Rectal smooth muscle tissue (tissue), 1 donor: ENCODE results near the gene ZNF70.
A peak's percentile ranks its signal among the peaks of the same experiment; 100 is the strongest.

Source experiments
- H3K27ac ChIP-seq: one replicate; pipeline ENCODE4 v1.7.0; 2013; ENCODE audit warnings: low read depth, low read length, inconsistent platforms
- H3K27me3 ChIP-seq: one replicate; pipeline ENCODE4 v1.7.0; 2013; ENCODE audit warnings: low read length; ENCODE audit not compliant: control insufficient read depth, insufficient read depth
- H3K36me3 ChIP-seq: one replicate; pipeline ENCODE4 v1.7.0; 2013; ENCODE audit warnings: low read length; ENCODE audit not compliant: control insufficient read depth, insufficient read depth
- H3K4me1 ChIP-seq: one replicate; pipeline ENCODE4 v1.7.0; 2013; ENCODE audit warnings: low read length; ENCODE audit not compliant: control insufficient read depth, insufficient read depth
- H3K4me3 ChIP-seq: one replicate; pipeline ENCODE4 v1.7.0; 2013; ENCODE audit warnings: low read length
- H3K9ac ChIP-seq: one replicate; pipeline ENCODE4 v1.7.0; 2013; ENCODE audit warnings: low read length

ZNF70 gene

GRCh38 chr22:23700706-23701105, 50.2 kb downstream of the ZNF70 start:
- no peak overlapping the region for H3K9ac ChIP-seq
- no peaks in the 10 kb centered on the region for H3K27me3 ChIP-seq
- no peak overlapping the region for H3K4me3 ChIP-seq
- no peaks in the 10 kb centered on the region for H3K4me1 ChIP-seq
- no peak overlapping the region for H3K27ac ChIP-seq
- H3K36me3 ChIP-seq: peaks cover 18% of the 10 kb centered on the region

DNA sequence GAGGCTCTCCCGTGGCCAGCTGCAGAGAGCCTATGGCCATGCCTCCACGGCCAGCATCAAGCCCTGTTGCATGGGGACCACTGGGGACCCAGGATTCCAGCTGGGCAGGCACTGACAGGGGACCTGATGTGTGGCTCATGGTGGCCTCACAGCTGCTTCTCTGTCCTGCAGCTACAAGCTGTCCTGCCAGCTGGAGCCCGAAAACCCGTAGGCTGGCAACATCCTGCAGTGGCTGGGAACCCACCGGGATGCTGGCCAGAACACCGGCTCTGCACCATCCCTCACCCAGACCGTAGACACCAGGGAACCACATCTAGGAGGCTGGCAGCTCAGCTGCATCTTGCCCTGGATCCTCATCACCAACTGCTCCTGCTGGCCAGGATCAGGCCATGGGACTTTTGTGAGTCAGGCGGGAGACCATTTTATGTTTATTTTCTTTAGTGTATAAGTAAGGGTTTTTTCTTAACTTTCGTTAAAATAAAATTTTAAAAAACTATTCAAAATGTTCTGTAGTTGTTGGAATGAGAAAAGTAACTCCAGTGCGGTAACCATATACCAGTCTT, 52.2 kb downstream of the ZNF70 start:
- H3K4me1 ChIP-seq: no peaks in the 10 kb centered on the region
- H3K36me3 ChIP-seq: peaks cover 22% of the 10 kb centered on the region
- H3K27me3 ChIP-seq: no peaks in the 10 kb centered on the region
- H3K27ac ChIP-seq: no peak overlapping the region
- H3K4me3 ChIP-seq: no peak overlapping the region
- H3K9ac ChIP-seq: no peak overlapping the region

DNA sequence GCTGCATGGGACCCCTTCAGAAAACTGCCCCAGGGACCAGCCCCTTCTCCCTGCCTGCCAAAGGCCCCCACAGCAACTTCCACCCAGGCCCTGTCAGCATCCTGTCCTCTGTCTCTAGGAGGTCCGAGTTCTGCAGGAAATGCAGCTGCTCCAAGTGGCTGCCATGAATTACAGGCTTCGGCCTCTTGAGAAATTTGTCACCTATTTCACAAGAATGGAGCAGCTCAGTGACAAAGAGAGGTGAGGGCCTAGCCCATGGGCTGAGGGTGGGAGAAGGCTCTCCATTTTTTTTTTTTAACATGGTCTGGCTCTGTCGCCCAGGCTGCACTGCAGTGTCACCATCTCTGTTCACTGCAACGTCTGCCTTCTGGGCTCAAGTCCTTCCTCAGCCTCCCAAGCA, 52.8 kb downstream of the ZNF70 start:
- H3K27me3 ChIP-seq: no peaks in the 10 kb centered on the region
- no peak overlapping the region for H3K4me3 ChIP-seq
- H3K27ac ChIP-seq: no peak overlapping the region
- peaks cover 22% of the 10 kb centered on the region for H3K36me3 ChIP-seq
- H3K4me1 ChIP-seq: no peaks in the 10 kb centered on the region
- H3K9ac ChIP-seq: no peak overlapping the region

DNA sequence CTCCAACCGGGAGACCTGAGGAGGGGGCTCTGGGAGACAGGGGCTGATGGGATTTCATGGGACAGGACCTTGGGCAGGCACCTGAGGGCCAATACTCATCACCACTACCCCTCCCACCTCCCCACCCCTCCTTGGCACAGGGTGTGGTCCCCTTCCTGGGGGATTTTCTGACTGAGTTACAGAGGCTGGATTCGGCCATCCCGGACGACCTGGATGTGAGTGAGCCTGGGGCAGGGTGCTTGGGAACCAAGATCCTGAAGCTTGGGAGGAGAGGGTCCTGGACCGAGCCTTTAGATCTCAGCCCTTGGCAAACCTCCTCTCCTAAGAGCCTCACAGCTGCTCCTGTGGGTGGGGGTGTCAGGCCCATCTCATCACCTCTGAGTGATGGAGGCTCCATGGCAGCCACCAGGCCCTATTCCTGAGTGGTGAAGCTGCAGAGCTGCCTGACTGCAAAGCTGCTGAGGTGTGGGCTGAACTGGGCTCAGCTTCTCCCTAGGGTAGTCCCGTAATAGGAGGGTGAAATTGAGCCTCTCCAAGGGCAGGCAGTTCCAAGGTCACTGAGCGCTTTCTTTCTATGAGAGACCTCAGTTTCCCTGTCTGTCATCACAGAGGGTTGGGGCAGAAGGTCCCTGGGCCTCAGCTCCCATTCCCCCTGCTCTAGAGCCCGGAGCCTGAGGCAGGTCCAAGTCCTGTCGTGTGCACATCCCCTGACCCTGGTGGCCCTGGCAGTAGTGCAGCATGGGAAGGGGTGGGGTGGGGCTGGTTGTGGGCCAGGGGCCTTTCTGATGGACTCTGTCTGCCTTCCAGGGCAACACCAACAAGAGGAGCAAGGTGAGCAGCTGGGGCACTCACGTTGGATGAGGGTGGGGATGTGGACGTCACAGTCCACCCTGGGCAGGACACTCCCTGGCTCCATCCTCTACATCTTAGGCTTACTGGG, 53.6 kb downstream of the ZNF70 start:
- Histone ChIP-seq H3K27ac (no peak overlapping the region), H3K27me3 (no peaks in the 10 kb centered on the region), H3K4me3 (peak overlapping the region; percentile 19), H3K36me3 (peaks cover 21% of the 10 kb centered on the region), H3K9ac (no peak overlapping the region), H3K4me1 (no peaks in the 10 kb centered on the region)

- Histone ChIP-seq H3K4me1 (no peaks in the 10 kb centered on the region), H3K27me3 (no peaks in the 10 kb centered on the region), H3K9ac (peak overlapping the region; percentile 27), H3K4me3 (peak overlapping the region; percentile 19), H3K27ac (no peak overlapping the region), H3K36me3 (peaks cover 20% of the 10 kb centered on the region)
Measured at GRCh38 chr22:23696326-23696851, 54.5 kb downstream of the ZNF70 start.

DNA sequence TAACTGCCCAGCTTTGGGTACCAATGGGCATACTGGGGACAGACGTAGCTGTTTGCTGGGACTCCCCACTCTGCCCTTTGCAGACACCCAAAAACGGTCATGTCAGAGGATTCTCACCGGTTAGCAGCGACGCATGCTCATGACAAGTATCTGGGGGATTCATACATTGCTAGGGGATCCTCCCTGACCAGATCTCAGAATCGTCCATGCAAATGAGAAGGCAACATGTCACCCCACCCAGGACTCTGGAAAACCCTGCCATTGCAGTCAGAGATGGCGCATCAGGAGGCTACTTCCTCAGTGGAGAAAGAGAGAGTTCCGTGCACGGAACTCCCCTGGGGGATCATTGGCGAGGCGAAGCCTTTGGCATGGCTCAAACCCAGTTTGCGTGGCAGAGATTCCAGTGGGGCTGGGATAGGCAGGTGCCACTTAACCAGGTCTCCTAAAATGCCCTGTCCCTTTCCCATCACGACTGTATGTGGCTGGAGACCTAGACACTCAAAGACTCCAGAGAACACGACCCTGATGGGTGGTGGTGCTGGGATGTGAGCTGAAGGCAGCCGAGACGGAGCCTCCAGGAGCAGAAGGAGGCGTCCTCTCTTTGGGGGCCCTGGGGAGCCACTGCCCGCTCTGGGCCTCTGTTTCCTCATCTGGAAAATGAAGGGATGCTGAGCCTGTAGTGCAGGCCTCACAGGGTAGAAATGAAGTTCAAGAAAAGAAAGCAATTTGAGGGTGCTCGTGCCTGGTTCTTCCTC, 55.2 kb downstream of the ZNF70 start:
- Histone ChIP-seq H3K36me3 (peaks cover 20% of the 10 kb centered on the region), H3K27ac (no peak overlapping the region), H3K4me1 (no peaks in the 10 kb centered on the region), H3K9ac (no peak overlapping the region), H3K27me3 (no peaks in the 10 kb centered on the region), H3K4me3 (no peak overlapping the region)

DNA sequence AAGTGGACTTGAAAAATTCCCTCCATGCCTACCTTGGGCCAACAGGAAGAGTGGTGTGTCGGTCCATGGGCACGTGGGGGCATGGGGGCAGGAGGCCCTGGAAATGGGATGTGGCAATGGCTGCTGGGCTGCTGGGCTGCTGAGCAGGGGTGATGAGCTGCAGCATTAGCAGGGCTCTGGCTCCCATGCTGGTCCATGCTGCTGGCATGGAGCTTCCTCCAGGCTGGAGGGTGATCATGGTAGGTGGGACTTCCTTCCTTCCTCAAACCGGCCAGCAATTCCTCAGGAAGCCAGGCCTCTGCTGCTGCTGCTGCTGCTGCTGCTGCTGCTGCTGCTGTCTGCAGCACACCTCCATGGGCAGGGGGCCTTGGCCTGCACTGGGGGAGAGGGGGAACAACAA, 55.8 kb downstream of the ZNF70 start:
- Histone ChIP-seq H3K4me3 (no peak overlapping the region), H3K4me1 (no peaks in the 10 kb centered on the region), H3K9ac (no peak overlapping the region), H3K27ac (no peak overlapping the region), H3K27me3 (no peaks in the 10 kb centered on the region), H3K36me3 (peaks cover 14% of the 10 kb centered on the region)

DNA sequence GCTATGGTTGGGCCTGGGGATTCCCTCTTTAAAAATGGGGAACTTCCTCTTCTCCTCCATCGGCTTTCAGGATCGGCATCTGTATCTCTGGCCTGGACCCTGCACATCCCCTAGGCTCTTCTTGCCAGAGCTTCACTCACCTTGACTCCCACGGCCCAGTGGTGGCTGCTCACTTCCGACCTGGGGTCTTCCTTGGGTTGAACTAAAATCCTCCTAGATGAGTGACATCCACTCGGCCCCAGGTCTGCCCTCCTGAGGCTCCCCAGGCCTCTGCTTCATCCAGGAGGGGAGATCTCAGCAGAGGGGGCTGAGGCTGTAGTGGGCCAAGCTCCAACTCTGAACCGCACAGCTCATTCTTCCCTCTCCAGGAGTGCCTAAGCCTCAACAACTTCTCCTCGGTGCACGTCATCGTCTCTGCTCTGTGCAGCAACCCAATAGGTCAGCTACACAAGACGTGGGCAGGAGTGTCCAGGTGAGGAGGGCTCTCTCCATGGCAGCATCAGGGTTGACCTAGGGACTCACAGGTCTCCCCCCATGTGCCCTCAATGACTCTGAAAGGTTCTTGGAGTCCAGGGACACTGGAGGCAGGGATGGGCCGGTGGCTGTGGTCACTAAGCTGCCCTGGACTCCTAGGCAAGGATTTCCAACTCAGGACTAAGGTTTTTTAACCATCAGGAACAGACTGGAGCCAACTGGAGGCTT, 56.8 kb downstream of the ZNF70 start:
- H3K27ac ChIP-seq: no peak overlapping the region
- no peak overlapping the region for H3K9ac ChIP-seq
- no peak overlapping the region for H3K4me3 ChIP-seq
- H3K36me3 ChIP-seq: peaks cover 13% of the 10 kb centered on the region
- H3K27me3 ChIP-seq: no peaks in the 10 kb centered on the region
- H3K4me1 ChIP-seq: no peaks in the 10 kb centered on the region

DNA sequence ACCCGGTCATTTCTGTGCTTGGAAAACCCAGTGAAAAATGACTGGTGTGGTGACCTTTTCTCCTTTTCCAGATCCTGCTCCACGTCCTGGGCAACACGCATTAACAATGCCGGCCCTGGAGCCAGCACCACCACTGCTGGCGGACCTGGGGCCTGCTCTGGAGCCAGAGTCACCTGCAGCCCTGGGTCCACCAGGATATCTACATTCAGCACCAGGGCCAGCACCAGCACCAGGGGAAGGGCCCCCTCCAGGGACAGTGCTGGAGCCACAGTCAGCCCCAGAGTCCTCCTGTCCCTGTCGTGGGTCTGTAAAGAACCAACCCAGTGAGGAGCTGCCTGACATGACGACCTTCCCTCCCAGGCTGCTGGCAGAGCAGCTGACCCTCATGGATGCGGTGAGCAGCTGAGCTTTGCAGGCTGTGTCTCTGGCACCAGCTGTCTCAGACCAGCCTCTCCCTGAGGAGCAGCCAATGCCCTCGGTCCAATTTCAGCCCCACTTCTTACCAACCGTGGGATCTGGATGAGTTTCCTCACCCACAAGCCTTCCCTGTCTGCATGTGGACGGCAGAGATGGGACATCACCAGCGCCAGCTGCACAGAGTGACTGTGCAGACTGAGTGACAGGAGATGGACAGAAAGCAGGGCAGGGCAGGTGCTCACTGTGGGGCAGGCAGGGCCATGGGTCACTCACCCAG, 58.2 kb downstream of the ZNF70 start:
- no peak overlapping the region for H3K27ac ChIP-seq
- H3K9ac ChIP-seq: no peak overlapping the region
- H3K36me3 ChIP-seq: peaks cover 10% of the 10 kb centered on the region

GRCh38 chr22:23691748-23692423, 59.0 kb downstream of the ZNF70 start:
- H3K27ac ChIP-seq: no peak overlapping the region
- no peak overlapping the region for H3K9ac ChIP-seq
- H3K36me3 ChIP-seq: peaks cover 10% of the 10 kb centered on the region
- no peaks in the 10 kb centered on the region for H3K27me3 ChIP-seq
- no peak overlapping the region for H3K4me3 ChIP-seq
- H3K4me1 ChIP-seq: no peaks in the 10 kb centered on the region

More for the DNA sequence above, 58.2 kb downstream of the ZNF70 start:
- no peaks in the 10 kb centered on the region for H3K27me3 ChIP-seq
- H3K4me3 ChIP-seq: no peak overlapping the region
- H3K4me1 ChIP-seq: no peaks in the 10 kb centered on the region

GRCh38 chr22:23690713-23691112, 60.2 kb downstream of the ZNF70 start, which contains the start of gene RGL4:
RGL4 (plus strand) TSS chr22:23691013; CDS start chr22:23692031, 1,018 bp downstream.
- H3K36me3 ChIP-seq: peaks cover 10% of the 10 kb centered on the region

More at GRCh38 chr22:23690713-23691112, 60.2 kb downstream of the ZNF70 start, which contains the start of gene RGL4:
- Histone ChIP-seq H3K27me3 (no peaks in the 10 kb centered on the region), H3K27ac (no peak within 1 kb of the TSS), H3K9ac (no peak within 1 kb of the TSS), H3K4me3 (no peak within 1 kb of the TSS), H3K4me1 (no peaks in the 10 kb centered on the region)
